ENCODE data around the gene CBX6.
"Not testable (repeated sequence)": the region's sequence is repeated elsewhere in the genome, so short reads cannot be mapped to it uniquely, and the experiment has no call there.

CBX6 gene

DNA sequence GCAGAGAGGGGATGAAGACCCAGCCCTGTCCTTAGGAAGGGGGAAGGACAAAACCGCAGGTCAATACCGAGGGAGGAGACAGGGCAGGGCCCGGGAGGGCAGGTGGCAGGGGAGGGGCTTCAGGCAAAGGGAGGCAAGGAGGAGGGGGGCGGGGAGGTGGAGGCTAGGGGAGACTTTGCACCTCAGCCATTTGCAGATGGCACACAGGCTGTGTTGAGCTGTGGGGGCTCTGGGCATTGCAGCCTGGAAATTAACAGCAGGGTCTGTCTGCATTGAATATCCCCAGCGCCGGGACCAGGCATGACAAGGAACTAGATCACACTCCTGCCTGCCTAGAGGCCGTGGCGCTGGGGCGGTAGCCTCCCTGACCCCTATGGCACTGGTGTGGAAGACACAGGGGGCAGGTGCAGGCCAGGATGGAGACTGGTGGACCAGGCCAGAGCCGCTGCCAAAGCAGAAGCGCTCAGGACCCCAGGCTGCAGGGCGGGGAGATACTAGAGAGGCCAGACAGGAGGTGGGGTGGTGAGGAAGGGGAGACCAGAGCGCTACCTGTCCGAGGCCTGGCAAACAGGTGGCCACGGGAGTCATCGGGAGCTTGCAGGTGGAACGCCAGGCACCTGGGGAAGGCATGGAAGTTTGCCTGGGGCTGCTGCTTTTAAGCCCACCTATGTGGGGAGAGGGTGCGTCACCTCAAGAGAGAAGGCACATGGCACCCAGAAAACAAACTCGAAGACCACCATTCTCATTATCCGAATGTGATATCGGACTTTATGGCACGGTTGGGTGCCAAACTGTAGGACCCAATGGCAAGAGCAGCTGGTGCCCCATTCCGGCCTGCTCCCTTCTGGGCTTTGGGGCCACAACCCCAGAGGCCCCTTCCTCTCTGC is 11.5 kb downstream of the CBX6 start:
- DNase-seq: no peak

- DNase-seq: no peak
Observed at GRCh38 chr22:38859581-38860282, 12.3 kb downstream of the CBX6 start.

- DNase-seq: no peak
Observed at GRCh38 chr22:38858492-38858891, 13.5 kb downstream of the CBX6 start.

GRCh38 chr22:38854476-38854875 is 17.5 kb downstream of the CBX6 start:
- DNase-seq: not testable (repeated sequence)

GRCh38 chr22:38853883-38854282 is 18.1 kb downstream of the CBX6 start:
- DNase-seq: not testable (repeated sequence)

DNA sequence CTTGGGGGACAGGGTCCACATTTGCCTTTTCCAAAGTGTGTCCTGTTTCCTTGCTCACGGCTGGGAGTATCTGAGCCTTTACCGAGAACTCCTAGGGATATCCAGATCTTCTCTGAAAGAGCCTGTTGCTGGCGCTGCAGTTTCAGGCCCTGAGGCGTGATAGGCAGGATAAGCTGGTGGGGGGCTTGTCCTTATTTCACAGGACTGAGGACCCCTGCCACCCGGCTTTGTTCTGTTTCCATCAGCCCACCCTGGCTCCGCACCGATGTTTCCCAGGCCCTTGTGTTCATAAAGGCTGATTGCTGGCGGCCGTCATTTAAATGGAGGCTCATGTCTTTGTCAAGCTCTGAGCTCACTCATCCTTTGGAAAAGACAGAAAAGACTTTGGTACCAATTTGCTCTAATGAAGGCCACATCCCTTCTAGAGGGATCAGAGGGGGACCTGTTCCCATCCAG is 18.8 kb downstream of the CBX6 start:
- DNase-seq: no peak

DNA sequence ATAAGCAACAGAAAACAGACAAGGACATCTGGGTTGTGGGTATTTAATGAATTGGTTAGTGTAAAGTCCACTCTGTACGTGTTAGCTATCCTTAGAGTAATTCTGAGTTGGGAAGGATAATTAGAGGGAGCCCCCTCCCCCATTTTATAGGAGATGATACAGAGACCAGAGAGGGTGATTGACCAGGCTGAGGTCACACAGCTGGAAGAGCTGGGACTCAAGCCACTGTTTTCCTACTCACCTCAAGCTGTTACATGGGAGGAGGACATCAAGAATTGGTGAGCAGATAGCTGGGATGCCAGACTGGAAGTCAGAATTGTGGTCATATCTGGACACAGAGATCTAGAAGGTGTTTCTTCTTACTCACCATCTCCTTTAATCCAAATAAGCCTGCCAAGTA is 19.5 kb downstream of the CBX6 start:
- DNase-seq: no peak

DNA sequence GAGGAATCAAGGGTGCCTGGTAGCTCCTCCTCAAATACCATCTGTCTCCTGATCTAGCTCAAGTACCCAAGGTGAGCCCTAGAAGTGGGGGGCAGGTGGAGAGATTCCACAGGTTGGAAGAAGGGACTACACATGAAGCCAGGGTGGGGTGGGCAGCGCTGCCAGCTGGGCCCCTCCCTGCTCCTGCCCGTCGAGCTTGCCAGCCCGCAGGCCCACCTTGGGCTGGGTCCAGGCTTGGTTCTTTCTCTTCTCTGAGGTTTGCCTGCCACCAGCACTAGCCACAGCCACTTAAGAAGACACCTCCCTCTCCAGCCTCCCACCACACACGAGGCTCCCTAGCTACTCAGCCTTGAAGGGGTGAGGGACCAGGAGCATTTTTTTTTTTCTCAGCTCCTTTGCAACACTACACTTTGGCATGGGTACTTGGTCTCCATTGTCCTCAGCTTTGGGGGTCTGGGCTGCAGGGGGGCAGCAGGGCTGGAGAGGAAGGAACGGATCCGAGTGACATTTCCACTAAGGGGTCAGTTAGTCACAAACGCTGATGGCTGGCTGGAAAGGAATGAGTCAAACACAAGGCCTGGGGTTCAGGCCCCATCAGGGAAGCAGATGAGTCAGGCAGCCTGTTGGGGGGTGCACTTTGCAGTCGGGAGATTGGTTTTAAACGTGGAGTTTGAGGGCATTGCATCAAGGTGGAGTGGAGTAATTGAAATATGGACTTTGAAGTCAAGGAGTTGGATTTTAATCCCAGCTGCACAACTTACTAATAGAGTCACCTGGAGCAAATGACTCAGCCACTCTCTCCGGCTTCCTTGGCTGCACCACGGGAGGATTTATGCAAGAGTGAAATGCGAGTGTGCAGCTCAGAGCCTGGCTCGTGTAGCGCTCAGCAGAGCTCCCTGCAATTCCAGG is 20.8 kb downstream of the CBX6 start:
- DNase-seq: no peak

DNA sequence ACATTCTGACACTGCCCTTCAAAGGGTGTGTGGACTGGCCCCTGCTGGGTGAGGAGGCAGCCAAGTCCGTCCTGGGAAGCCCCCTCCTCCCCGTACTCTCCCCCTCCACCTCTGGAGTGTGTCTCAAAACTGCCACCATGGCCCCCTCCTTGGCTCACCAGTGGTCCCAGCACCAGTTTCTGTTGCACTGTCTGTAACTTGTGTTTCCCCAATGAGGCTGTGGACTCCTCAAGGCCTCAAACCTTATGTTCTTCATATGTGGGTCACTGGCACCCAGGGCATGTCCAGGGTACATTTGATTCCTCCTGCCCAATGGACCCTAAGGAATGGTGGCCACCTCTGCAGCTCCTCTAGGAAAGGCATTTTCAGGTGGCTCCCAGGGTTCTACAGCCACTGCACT is 21.6 kb downstream of the CBX6 start:
- DNase-seq: no peak

DNA sequence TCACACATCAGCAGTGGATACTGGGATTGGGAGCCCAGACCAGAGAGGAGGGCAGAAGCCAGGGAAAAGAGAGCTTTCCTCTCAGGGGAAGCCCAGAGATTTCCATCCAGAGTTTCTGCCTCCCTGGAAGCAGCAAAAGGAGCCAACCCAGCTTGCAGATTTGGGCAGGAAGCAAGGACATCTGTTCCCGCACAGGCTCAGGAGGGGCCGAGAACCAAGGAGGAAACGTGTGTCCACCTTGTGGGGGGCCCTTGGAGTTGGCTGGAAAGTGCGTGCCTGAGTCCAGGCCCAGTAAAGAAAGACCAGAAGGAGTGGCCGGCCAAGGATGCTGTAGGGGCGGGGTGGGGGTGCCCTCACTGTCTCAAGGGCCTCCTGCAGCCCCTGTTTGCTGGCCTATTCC is 22.2 kb downstream of the CBX6 start:
- no peak for DNase-seq

GRCh38 chr22:38846412-38846811 is 25.6 kb downstream of the CBX6 start:
- DNase-seq: no peak

DNA sequence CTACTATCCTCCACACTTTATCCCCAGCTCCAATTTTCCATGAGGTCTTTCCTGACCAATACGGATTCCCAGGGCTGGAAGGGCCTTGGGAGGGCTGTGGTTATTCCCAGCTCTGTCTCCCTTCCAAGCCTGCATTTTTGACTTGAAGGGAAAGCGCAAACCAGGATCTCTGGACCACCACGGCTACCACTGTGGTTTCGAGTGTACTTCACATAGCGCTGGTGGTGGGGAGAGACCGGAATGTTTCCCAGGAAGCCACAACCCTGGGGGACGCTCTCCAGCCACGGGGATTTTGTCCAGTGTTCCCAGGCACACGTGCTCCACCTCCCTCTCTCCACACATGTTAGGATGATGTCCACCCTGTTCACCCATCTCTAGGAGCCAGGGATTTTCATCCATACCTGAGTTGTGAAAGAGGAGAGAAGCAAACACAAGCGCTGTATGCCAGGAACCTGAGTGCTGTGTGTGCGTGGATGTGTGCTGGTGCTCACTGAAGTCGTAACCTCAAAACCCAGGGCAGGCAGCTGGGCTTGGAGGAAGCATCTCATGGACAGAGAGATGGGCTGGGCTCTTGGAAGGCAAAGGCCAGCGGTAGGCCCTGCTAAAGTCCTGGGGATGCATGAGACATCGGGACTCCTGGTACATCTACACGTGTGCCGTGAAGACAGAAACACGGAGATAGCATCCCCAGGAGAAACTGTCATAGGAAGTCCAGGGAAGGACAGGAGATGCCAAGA is 26.8 kb downstream of the CBX6 start:
- DNase-seq: no peak

GRCh38 chr22:38844315-38845003 is 27.6 kb downstream of the CBX6 start:
- no peak for DNase-seq

DNA sequence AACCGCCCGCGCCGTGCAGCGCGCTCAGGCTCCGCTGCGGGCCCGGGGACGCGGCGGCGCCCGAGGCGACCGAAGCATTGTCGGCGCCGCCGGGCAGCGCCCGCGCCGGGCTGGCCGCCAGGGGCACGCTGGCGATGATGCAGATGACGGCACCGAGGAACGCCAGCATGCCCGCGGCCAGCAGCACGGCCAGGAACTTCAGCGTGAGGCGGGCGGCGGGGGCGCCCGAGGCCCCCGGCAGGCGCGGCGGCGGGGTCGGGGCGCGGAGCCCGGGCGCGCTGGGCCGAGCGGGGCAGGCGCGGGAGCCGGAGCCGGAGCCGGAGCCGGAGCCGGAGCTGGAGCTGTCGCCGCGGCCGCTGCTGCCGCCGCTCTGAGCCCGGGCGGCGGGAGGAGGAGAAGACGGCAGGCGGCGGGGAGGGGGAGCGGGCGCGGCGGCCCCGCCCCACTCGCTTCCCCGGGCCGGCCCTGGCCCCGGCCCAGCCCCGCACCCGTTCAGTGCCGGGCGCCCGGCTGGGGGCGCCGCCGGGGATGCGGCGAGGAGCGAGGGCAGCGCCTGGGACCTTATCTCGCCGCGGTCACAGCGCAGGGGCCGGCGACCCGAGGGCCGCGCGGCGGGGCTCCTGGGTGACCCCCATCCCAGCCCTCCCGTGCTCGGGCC is 28.2 kb downstream of the CBX6 start, which contains the start of gene NPTXR:
NPTXR (minus strand) TSS at position 372 of the 658 bp plus-strand sequence.
- DNase-seq: no peak

DNA sequence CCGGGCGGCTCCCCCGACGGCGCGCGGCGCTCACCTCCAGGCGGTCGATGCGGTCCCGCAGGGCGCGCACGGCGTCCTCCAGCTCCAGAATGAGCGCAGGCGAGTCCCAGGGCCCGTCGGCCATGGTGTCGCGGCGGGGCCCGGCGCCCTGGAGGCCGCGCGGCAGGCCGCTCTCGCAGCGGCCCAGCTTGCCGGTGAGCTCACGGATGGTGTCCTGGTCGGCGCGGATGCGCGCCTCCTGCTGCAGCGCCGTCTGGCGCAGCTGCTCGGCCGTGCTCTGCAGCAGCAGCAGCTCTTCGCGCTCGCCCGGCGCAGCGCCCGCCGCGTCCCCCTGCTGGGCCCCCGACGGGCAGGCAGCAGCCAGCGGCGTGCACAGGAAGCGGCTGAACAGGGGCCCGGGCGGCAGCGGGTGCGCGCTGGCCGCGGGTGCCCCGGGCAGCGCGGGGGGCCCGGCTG is 28.8 kb downstream of the CBX6 start:
- DNase-seq: no peak

- DNase-seq: no peak
Observed at GRCh38 chr22:38842512-38843200, 29.4 kb downstream of the CBX6 start.

DNA sequence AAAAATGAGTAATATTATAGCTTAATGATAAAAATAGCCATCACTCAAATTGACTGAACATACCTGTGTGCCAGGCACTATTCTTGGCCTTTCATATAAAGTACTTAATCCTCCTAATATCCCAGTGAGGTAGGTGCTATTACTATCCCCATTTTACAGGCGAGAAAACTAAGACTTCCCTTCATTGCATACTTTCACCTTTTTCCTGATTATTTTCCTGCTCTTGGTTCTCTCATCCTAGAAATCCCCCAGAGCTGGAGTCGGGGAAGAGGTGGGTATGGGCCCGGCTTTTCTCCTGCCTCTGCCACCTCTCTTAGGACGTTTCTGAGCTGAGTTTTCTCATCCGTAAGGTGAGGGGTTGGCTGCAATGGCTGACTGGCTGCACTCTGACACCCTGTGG is 30.4 kb downstream of the CBX6 start:
- no peak for DNase-seq

GRCh38 chr22:38841211-38841610 is 30.8 kb downstream of the CBX6 start:
- DNase-seq: no peak

DNA sequence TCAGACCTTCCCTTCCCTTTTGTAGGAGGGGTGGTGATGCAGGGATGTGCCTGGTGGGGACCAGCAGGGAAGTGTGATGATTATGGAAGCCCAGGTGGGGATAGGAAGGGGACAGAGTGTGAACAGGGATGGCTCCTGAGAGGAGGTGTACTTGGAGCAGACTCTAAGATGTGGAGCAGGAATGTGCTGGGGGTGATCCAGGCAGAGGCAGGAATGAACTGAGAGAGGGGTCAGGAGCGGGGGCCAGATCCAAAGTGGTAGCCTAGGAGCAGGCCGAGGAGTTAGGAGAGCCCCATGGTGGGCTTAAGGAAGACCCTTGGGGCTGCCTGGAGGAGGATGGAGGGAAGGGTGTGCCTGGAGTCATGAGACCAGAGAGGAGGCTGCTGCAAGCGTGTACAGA is 31.9 kb downstream of the CBX6 start:
- DNase-seq: no peak

GRCh38 chr22:38839686-38840085 is 32.3 kb downstream of the CBX6 start:
- no peak for DNase-seq
